ENCODE results near the gene PTPRO.
"Not testable (repeated sequence)": the region's sequence is repeated elsewhere in the genome, so short reads cannot be mapped to it uniquely, and the experiment has no call there.

Gene PTPRO

GRCh38 chr12:15608941-15609340 is 286.6 kb downstream of the PTPRO start:
- no peak for DNase-seq

GRCh38 chr12:15613981-15614380 is 291.7 kb downstream of the PTPRO start:
- DNase-seq, result no peak

DNA sequence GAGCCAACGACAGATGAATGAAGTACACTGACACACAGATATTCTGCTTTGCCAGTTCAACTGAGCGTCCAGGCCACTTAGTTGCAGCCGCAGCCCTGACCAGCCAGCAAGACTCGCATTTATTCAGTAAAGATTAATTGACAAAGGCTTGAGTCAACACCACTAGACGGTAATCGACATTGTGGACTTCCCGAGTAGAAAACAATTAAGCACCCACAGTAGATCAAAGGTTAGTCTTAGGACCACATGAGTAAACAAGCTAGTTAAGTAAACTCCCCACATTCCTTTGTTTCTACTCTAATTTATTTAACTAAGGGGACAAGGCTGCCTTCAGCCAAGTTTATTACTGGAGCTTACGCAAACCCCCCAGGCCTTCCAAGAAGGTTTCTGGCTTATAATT is 294.2 kb downstream of the PTPRO start:
- not testable (repeated sequence) for DNase-seq

DNA sequence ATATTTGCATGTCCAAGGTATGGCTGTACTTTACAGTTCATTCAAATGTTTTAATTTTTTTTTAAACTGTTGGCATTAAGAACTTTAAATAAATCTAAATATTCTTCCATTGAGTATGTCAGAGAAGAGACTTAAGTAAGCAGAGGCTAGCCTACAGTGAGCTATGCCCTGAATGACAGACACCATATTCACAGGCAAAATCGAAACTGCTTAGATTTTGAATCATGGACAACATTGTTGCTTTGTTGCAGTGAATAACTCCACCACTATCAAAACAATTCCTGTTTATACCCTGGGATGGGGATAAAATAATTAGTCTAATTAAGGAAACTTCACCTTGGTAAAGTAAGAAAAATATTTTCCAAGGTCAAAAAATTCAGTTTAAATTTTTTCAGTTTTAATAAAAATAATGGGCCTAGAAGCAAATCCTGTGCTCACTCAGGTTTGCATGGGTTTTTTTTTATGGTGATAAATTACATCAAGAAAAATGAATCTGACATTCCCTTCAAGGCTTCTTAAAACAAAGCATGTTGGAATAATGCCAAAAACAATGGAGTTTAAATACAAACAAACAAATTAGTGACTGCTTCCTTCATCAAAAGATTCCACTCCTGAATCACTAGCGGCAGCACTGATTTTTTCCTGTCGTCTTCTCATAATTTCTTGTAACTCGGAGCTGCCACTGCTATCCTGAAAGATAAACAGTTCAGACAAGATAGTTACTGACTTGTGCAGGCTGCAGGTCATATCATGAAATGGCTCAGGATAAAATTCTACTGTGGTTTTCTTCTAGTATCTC is 298.6 kb downstream of the PTPRO start:
- DNase-seq, result no peak

DNA sequence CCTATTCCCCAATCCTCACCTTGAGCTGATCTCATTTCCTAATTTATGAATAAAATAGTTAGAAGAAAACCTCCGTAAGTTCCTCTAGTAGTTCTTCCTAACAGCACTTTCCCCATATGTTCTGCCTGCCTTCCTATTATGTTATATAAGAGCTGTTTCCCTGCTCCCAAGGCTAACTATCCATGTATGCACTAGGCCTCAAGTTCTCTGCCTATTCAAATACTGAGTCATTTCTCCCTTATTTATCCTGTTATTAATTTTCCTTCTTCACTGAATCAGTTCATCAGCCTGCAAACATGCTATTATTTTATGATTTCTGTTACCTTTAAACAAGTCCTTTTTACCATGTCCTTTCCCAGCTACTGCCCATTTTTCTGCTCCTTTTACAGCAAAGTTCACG is 302.8 kb downstream of the PTPRO start:
- no peak for DNase-seq

GRCh38 chr12:15627995-15628945 is 306.0 kb downstream of the PTPRO start:
- DNase-seq, result no peak

DNA sequence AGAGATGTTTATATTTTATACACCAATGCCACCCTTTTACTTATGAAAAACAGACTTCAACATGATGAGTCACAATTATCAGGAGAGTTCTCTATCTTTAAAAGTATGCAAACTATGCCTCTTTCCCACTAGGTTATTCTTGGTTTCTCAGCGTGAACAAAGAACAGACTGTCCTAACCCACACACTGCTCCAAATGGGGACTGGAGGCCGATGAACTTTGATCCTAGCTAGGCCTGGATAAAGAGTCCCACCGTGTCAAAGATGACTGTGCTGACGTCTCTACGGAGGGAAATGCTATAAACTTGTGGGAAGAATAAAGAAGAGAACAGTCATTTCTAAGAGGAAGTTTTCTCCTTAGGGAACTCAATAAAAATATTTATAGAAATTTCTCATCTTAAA is 306.8 kb downstream of the PTPRO start:
- no peak for DNase-seq

GRCh38 chr12:15629761-15630160 is 307.5 kb downstream of the PTPRO start:
- no peak for DNase-seq

DNA sequence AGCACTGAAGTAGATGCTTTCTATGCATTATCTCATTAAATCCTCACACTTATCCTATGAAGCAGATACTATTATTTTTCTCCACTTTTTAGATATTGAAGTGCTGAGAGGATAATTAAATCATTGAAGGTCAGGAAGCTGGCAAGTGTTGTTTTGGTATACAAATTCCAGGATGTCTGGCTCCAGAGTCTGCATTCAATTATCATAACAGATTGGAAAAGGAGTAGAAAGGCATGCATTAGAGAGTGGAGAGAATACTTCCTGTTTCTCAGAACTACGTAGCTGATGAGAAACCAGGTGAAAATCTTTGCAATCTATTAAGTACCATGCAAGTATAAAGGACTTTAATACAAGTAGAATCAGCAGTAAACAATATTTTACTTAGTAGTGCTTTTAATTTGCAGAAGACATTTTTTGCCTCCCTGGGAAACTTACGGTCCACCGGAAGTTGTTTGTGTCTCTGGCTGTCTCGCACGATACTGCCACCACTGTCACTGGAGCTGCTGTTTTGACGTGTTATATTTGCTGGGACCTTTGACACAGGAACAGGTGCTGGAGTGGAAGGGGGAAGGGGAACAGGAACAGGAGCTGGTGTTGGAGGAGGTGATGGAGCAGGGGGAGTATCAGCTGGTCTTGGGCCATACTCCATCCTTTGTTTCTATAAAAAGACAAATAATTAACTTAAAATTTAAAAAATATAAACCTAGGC is 308.9 kb downstream of the PTPRO start:
- DNase-seq, result no peak

- no peak for DNase-seq
Observed at GRCh38 chr12:15632708-15633107, 310.4 kb downstream of the PTPRO start.

DNA sequence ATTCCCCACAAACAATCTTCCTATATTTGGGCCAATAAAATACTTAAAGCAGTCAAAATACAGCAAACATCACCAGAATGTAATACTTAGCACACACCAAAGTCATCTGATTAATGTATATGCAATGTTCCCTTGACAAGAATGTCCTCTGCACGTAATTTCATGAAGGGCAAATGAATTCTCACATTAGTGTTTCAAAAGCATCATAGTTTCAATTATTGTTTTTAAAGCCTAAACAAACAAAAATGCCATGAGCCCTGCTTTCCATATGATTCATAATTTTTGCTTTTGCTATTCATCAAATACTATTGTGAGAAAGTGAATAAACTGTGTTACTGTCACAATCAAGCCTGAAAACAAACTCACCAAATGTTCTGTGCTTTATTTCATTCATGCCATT is 310.9 kb downstream of the PTPRO start:
- no peak for DNase-seq

- DNase-seq, result no peak
Observed at GRCh38 chr12:15634010-15634683, 311.8 kb downstream of the PTPRO start.

GRCh38 chr12:15636060-15636890 is 314.0 kb downstream of the PTPRO start:
- no peak for DNase-seq

DNA sequence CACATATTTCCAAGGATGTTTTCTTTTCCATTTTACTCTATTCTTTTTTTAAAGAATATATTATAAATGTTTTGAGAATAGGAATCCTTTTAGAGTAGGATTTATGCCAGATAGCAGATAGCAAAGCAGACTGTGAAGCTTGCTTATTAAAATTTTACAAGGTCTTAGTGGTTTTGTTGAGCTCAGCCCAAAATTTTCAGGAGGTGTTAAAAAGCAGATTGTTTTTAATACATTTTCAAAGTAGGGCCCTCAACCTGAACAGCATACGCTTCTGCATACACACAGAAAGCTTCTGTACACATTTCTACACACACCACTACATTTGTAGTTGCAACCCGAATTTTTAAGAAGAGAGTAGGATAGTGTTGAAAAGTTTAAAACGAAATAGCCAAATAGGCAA is 315.9 kb downstream of the PTPRO start:
- no peak for DNase-seq

DNA sequence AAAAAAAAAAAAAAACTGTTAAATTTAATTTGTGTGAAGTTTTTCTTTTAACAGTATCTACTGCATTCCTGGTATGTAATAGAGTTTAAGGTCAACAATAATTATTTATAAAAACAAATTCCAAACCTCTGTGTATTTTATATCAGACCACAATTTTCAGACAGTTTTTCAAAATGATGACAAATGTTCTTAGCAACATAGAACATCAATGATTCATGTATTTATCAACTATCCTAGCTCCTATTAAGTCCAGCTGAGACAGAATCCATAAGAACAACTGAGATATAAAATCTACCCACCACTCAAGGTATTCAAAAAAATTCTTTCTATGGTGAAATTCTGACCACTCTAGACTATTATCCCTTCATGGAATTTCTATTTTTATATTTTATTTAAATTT is 322.4 kb downstream of the PTPRO start:
- DNase-seq, result no peak

DNA sequence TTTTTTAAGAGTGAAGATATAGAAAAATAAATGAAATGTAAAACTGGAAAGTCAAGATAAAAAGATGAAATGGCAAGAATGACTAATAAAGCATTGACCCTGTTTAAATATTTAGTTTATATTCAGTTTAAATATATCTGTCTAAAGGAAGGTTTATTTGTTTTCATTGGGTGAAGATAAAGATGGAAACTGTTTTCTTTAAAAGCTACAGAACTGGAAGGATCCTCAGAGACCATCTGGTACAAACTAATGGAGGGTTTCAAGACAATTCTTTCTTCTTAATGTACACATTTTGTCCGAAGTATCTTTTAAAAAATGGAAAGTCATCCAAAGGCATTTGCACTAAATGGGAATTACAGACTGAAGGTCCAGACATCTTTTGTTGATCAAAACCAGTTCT is 324.3 kb downstream of the PTPRO start:
- no peak for DNase-seq
